IMR-90 (cell line): ENCODE results near the gene SLC8A1. TPM values are rescaled to one million over a fixed set of nuclear protein-coding genes. Genes with fewer than 3 reads are reported as not detected.
A peak's percentile ranks its signal among the peaks of the same experiment; 100 is the strongest.

Experiments used
- ATAC-seq: fragments of 200-7000 bp; cut with Tn5 transposase; 2 replicates; pipeline ENCODE4 v1.9.1; 2020; ENCODE audit warnings: low read depth, mild to moderate bottlenecking, moderate library complexity
- BruUV-seq: library from RNA; stranded (reverse); fragments of 400-500 nt; replicated peaks from 2 replicates; lab custom pipeline; 2021; lab: Mats Ljungman, UMichigan
- CTCF ChIA-PET: fragments of 300-600 bp; formaldehyde crosslinking; extraction: SDS; loops from one replicate; lab custom pipeline; 2021; ENCODE audit warnings: antibody characterized with exemption; lab: Yijun Ruan, JAX
- POLR2A ChIA-PET: fragments of 300-600 bp; sonication (Branson Sonifier 250); formaldehyde crosslinking; loops from one replicate; lab custom pipeline; 2022; ENCODE audit warnings: antibody characterized with exemption; ENCODE audit not compliant: unreplicated experiment; lab: Charles Lee
- DNase-seq: peaks from one replicate; pipeline ENCODE4 v3.0.0; 2013
- H2AFZ ChIP-seq: replicated peaks from 2 replicates; pipeline ENCODE3; 2013; ENCODE audit warnings: low read length, mild to moderate bottlenecking; ENCODE audit not compliant: poor library complexity
- H2AK5ac ChIP-seq: 2 replicates; pipeline ENCODE4 v1.6.1; 2013; ENCODE audit warnings: low read depth, low read length, inconsistent platforms
- H2AK9ac ChIP-seq: replicated peaks from 2 replicates; pipeline ENCODE3; 2013; ENCODE audit warnings: mild to moderate bottlenecking, low read depth, low read length, moderate library complexity; ENCODE audit not compliant: poor library complexity
- H2BK120ac ChIP-seq: 2 replicates; pipeline ENCODE4 v1.6.1; 2013; ENCODE audit warnings: low read depth, low read length, inconsistent platforms
- H2BK15ac ChIP-seq: 3 replicates; pipeline ENCODE4 v1.6.1; 2013; ENCODE audit warnings: low read depth, low read length, inconsistent platforms
- H2BK20ac ChIP-seq: 2 replicates; pipeline ENCODE4 v1.6.1; 2013; ENCODE audit warnings: low read depth, mild to moderate bottlenecking, inconsistent platforms, low read length, moderate library complexity
- H2BK5ac ChIP-seq: 2 replicates; pipeline ENCODE4 v1.6.1; 2013; ENCODE audit warnings: mild to moderate bottlenecking, low read depth, low read length, inconsistent platforms; ENCODE audit not compliant: poor library complexity, severe bottlenecking
- H3K14ac ChIP-seq: replicated peaks from 2 replicates; pipeline ENCODE4 v1.6.1; 2013; ENCODE audit warnings: low read depth, low read length, inconsistent platforms
- H3K18ac ChIP-seq: 2 replicates; pipeline ENCODE4 v1.6.1; 2013; ENCODE audit warnings: low read depth, low read length, control low read depth
- H3K23ac ChIP-seq: 2 replicates; pipeline ENCODE4 v1.6.1; 2013; ENCODE audit warnings: low read depth, low read length, inconsistent platforms
- H3K27ac ChIP-seq: 2 replicates; pipeline ENCODE4 v1.5.1; 2013; ENCODE audit warnings: mild to moderate bottlenecking, control low read depth, low read length; ENCODE audit not compliant: insufficient read depth
- H3K27me3 ChIP-seq: 2 replicates; pipeline ENCODE4 v1.6.1; 2013; ENCODE audit warnings: low read length; ENCODE audit not compliant: control insufficient read depth, insufficient read depth
- H3K36me3 ChIP-seq: 2 replicates; pipeline ENCODE4 v1.6.1; 2013; ENCODE audit warnings: low read length, mixed read lengths; ENCODE audit not compliant: control insufficient read depth, insufficient read depth
- H3K4ac ChIP-seq: 2 replicates; pipeline ENCODE4 v1.6.1; 2013; ENCODE audit warnings: low read depth, low read length, inconsistent platforms
- H3K4me1 ChIP-seq: 2 replicates; pipeline ENCODE4 v1.6.1; 2013; ENCODE audit warnings: low read length, mixed read lengths; ENCODE audit not compliant: control insufficient read depth, insufficient read depth
- H3K4me2 ChIP-seq: 2 replicates; pipeline ENCODE4 v1.6.1; 2013; ENCODE audit warnings: low read depth, mild to moderate bottlenecking, control low read depth, low read length, moderate library complexity
- H3K4me3 ChIP-seq: 2 replicates; pipeline ENCODE4 v1.5.1; 2013; ENCODE audit warnings: low read depth, mild to moderate bottlenecking, control low read depth, low read length, moderate library complexity; ENCODE audit not compliant: insufficient read depth
- H3K56ac ChIP-seq: 2 replicates; pipeline ENCODE4 v1.6.1; 2013; ENCODE audit warnings: low read length, inconsistent platforms; ENCODE audit not compliant: insufficient read depth; ENCODE audit errors: extremely low read depth
- H3K79me1 ChIP-seq, 2 experiments: 2 replicates each; pipeline ENCODE4 v1.6.1; 2013; ENCODE audit warnings: low read length in 2 of 2, inconsistent platforms in 1 of 2, low read depth in 1 of 2
- H3K9ac ChIP-seq: 2 replicates; pipeline ENCODE4 v1.6.1; 2013; ENCODE audit warnings: low read depth, low read length, control low read depth
- H3K9me1 ChIP-seq: 2 replicates; pipeline ENCODE4 v1.6.1; 2013; ENCODE audit warnings: low read length, inconsistent platforms; ENCODE audit not compliant: insufficient read depth
- H3K9me3 ChIP-seq: 2 replicates; pipeline ENCODE4 v1.6.1; 2013; ENCODE audit warnings: low read length; ENCODE audit not compliant: control insufficient read depth, insufficient read depth
- H4K20me1 ChIP-seq: 2 replicates; pipeline ENCODE4 v1.6.1; 2013; ENCODE audit warnings: low read length, inconsistent platforms; ENCODE audit not compliant: insufficient read depth
- H4K5ac ChIP-seq: 2 replicates; pipeline ENCODE4 v1.6.1; 2013; ENCODE audit warnings: mild to moderate bottlenecking, low read depth, low read length, control low read depth
- H4K8ac ChIP-seq, 2 experiments: 2 replicates each; pipeline ENCODE4 v1.6.1; 2013; ENCODE audit warnings: low read depth in 2 of 2, low read length in 2 of 2, control low read depth in 1 of 2, inconsistent platforms in 1 of 2
- H4K91ac ChIP-seq: 2 replicates; pipeline ENCODE4 v1.6.1; 2013; ENCODE audit warnings: low read depth, low read length, inconsistent platforms; ENCODE audit not compliant: insufficient read depth
- CEBPB ChIP-seq: IDR thresholded peaks from 2 replicates; pipeline ENCODE4 v1.6.1; 2012; ENCODE audit warnings: low read depth, low read length, improper control_type of control experiment
- CHD1 ChIP-seq: IDR thresholded peaks from 2 replicates; pipeline ENCODE4 v1.6.1; 2012; ENCODE audit warnings: low read depth, low read length, improper control_type of control experiment
- FOS ChIP-seq: fragments of 150-350 bp; IDR thresholded peaks from 2 replicates; pipeline ENCODE4 v1.6.1; 2016; ENCODE audit warnings: low read depth, low read length
- MAZ ChIP-seq: IDR thresholded peaks from 2 replicates; pipeline ENCODE4 v1.6.1; 2012; ENCODE audit warnings: low read depth, mild to moderate bottlenecking, low read length, improper control_type of control experiment, moderate library complexity, borderline replicate concordance
- WGBS, 2 experiments: methylation state at CpG; one replicate each; pipeline versions ENCODE4 v1.1.5 to v1.1.7; 2013; ENCODE audit warnings: missing lambda C conversion rate in 2 of 2; ENCODE audit not compliant: insufficient read length in 1 of 2; ENCODE audit errors: extremely low coverage in 2 of 2; 5-methylcytosine and 5-hydroxymethylcytosine counted together
- dilution Hi-C: fragments of 300-500 bp; cut with HindIII; formaldehyde crosslinking; loops from one replicate; pipeline ENCODE4 v1.14.3; 2018; ENCODE audit warnings: low sequenced_read_pairs; ENCODE audit not compliant: unreplicated experiment
- in situ Hi-C: fragments of 300-500 bp; cut with MboI; formaldehyde crosslinking; loops from 3 replicates; pipeline ENCODE4 v1.14.3; 2019; ENCODE audit warnings: low sequenced_read_pairs, inconsistent platforms, mixed read lengths
- intact Hi-C: fragments of 100-400 bp; cut with micrococcal nuclease; formaldehyde crosslinking; loops from 2 replicates; pipeline ENCODE4 v1.10.0; 2022
- polyA plus RNA-seq, 3 experiments: library from polyadenylated mRNA; depleted of rRNA; stranded (reverse); fragments of >200 nt; gene quantifications; 2 replicates each; pipeline ENCODE4 v1.2.3, GENCODE V29; 2012; ENCODE audit warnings: low replicate concordance in 1 of 3
- total RNA-seq: library from RNA; depleted of rRNA; stranded (reverse); fragments of >200 nt; gene quantifications from 2 replicates; pipeline ENCODE4 v1.2.3, GENCODE V29; 2012
- TF ChIP-seq, protein P1 (sequence below): fragments of 150-350 bp; IDR thresholded peaks from 2 replicates; pipeline ENCODE4 v1.6.1; 2017; ENCODE audit warnings: mild to moderate bottlenecking, antibody characterized with exemption, low read length, low read depth

The SLC8A1 gene
- total and polyA plus RNA-seq, 2 of the 4 experiments (the other 2 are of a cell fraction): 7.7 to 57.0 TPM

DNA sequence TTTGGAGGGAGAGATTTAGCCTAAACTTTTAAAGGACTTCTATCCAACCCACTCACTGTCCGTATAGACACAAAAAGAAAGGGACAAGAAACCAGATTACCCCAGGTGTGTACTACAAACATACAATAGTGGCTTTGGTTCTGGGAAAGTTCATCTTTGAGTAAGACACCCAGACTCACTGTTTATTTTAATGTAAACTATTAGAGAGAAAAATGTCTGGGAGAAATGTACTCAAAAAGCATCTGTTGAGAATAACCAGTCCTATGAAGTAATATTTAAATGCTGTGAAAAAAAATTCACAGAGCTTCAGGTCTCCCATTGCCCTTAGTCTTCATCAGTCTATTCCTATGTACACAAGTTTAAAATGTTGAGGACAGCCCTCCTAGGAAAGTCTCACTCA is 107.5 kb downstream of the SLC8A1 start:
- no peak overlapping the region for H2AFZ ChIP-seq
- POLR2A ChIA-PET: interaction anchor here (0.6 kb wide), 1 partner anchor 881 kb away, joined by 10 read pairs; no protein-coding TSS in a partner anchor
- peaks cover 26 to 47% of the 10 kb centered on the region in 2 experiments for H3K79me1 ChIP-seq
- H4K20me1 ChIP-seq: no peaks in the 10 kb centered on the region
- H3K27ac ChIP-seq: no peak overlapping the region
- peak overlapping the region; percentile 36; the same call in 1 of the 2 replicates for H3K14ac ChIP-seq
- H2BK5ac ChIP-seq: peak overlapping the region; percentile 94
- H3K23ac ChIP-seq: 0 out of 2 replicates have a peak overlapping the region, but pooled peaks have one; percentile 6
- no TSS peak for BruUV-seq
- intact Hi-C loops (no loop called here), in situ Hi-C loops (no loop called here), dilution Hi-C loops (no loop called here)
- no CpG with 5 or more reads among the region's 1 CpG for WGBS, 2 experiments
- peak overlapping the region; percentile 59; the same call in 1 of the 2 replicates for H3K56ac ChIP-seq
- H3K9me3 ChIP-seq: no peaks in the 10 kb centered on the region
- peak; percentile 55 for ATAC-seq
- H3K9me1 ChIP-seq: peaks cover 18% of the 10 kb centered on the region
- peaks cover 22% of the 10 kb centered on the region for H3K4me1 ChIP-seq
- peak overlapping the region; percentile 55 for H2BK20ac ChIP-seq
- no peaks in the 10 kb centered on the region for H3K36me3 ChIP-seq
- H4K91ac ChIP-seq: peak overlapping the region; percentile 71
- CTCF ChIA-PET: interaction anchor here (1.0 kb wide), 1 partner anchor 115 kb away, joined by 3 read pairs; no protein-coding TSS in a partner anchor
- peak; percentile 77 for DNase-seq
- H2BK120ac ChIP-seq: peak overlapping the region; percentile 69
- no peak overlapping the region for H2AK9ac ChIP-seq
- H3K9ac ChIP-seq: no peak overlapping the region
- H3K4ac ChIP-seq: peak overlapping the region; percentile 44; the same call in 1 of the 2 replicates
- H3K4me3 ChIP-seq: no peak overlapping the region
- no peak overlapping the region for H2AK5ac ChIP-seq
- peak overlapping the region; percentile 55; the same call in 1 of the 2 replicates for H3K18ac ChIP-seq
- H3K4me2 ChIP-seq: peak overlapping the region; percentile 61; the same call in 1 of the 2 replicates
- TF ChIP-seq, protein P1, sequence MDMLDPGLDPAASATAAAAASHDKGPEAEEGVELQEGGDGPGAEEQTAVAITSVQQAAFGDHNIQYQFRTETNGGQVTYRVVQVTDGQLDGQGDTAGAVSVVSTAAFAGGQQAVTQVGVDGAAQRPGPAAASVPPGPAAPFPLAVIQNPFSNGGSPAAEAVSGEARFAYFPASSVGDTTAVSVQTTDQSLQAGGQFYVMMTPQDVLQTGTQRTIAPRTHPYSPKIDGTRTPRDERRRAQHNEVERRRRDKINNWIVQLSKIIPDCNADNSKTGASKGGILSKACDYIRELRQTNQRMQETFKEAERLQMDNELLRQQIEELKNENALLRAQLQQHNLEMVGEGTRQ: no peak
- TF ChIP-seq CHD1 (no peak), CEBPB (no peak), FOS (no peak; the same call in 1 of the 2 replicates), MAZ (no peak)
- peak overlapping the region; percentile 4; the same call in 1 of the 2 replicates for H4K5ac ChIP-seq
- H4K8ac ChIP-seq: peak overlapping the region; percentile 29 to 35; a peak in 3 of 4 replicates
- no peaks in the 10 kb centered on the region for H3K27me3 ChIP-seq
- H2BK15ac ChIP-seq: peak overlapping the region; percentile 12; the same call in 2 of the 3 replicates
